Amniotic epithelial cell (primary cell): ENCODE measurements around the gene RGS4.
"Not testable (repeated sequence)": the region's sequence is repeated elsewhere in the genome, so short reads cannot be mapped to it uniquely, and the experiment has no call there.

Source experiments
- DNase-seq: peaks from one replicate; pipeline ENCODE4 v3.0.0-alpha.2; 2010; ENCODE audit warnings: low read depth

Gene RGS4

GRCh38 chr1:163068716-163069115, 445 bp upstream of the RGS4 start:
- DNase-seq, result peak; percentile 59

- DNase-seq, result no peak
Observed at GRCh38 chr1:163069655-163070277, 605 bp downstream of the RGS4 start.

- DNase-seq, result peak; percentile 85
Observed at GRCh38 chr1:163071405-163072255, 2.5 kb downstream of the RGS4 start.

- peak; percentile 49 for DNase-seq
Observed at GRCh38 chr1:163072658-163073057, 3.5 kb downstream of the RGS4 start.

- DNase-seq, result no peak
Observed at GRCh38 chr1:163074004-163074403, 4.8 kb downstream of the RGS4 start.

GRCh38 chr1:163074716-163075284, 5.6 kb downstream of the RGS4 start:
- DNase-seq, result no peak

GRCh38 chr1:163076044-163076443, 6.9 kb downstream of the RGS4 start:
- no peak for DNase-seq

GRCh38 chr1:163076446-163076845, 7.3 kb downstream of the RGS4 start:
- no peak for DNase-seq

- DNase-seq, result no peak
Observed at GRCh38 chr1:163076981-163077761, 8.0 kb downstream of the RGS4 start.

GRCh38 chr1:163082971-163083370, 13.8 kb downstream of the RGS4 start:
- no peak for DNase-seq

GRCh38 chr1:163083690-163084089, 14.5 kb downstream of the RGS4 start:
- peak; percentile 70 for DNase-seq

- peak; percentile 65 for DNase-seq
Observed at GRCh38 chr1:163084330-163084729, 15.2 kb downstream of the RGS4 start.

- DNase-seq, result no peak
Observed at GRCh38 chr1:163085041-163085903, 16.1 kb downstream of the RGS4 start.

GRCh38 chr1:163085904-163086268, 16.7 kb downstream of the RGS4 start:
- no peak for DNase-seq

GRCh38 chr1:163089117-163089516, 20.0 kb downstream of the RGS4 start:
- not testable (repeated sequence) for DNase-seq

- DNase-seq, result peak; percentile 69
Observed at GRCh38 chr1:163090321-163090945, 21.3 kb downstream of the RGS4 start.

GRCh38 chr1:163093169-163093568, 24.0 kb downstream of the RGS4 start:
- no peak for DNase-seq

- no peak for DNase-seq
Observed at GRCh38 chr1:163093579-163093978, 24.4 kb downstream of the RGS4 start.

- no peak for DNase-seq
Observed at GRCh38 chr1:163094182-163094581, 25.0 kb downstream of the RGS4 start.

- no peak for DNase-seq
Observed at GRCh38 chr1:163094589-163094988, 25.4 kb downstream of the RGS4 start.

- no peak for DNase-seq
Observed at GRCh38 chr1:163095213-163095612, 26.1 kb downstream of the RGS4 start.
